ENCODE results near the gene PCSK6.

Gene PCSK6

DNA sequence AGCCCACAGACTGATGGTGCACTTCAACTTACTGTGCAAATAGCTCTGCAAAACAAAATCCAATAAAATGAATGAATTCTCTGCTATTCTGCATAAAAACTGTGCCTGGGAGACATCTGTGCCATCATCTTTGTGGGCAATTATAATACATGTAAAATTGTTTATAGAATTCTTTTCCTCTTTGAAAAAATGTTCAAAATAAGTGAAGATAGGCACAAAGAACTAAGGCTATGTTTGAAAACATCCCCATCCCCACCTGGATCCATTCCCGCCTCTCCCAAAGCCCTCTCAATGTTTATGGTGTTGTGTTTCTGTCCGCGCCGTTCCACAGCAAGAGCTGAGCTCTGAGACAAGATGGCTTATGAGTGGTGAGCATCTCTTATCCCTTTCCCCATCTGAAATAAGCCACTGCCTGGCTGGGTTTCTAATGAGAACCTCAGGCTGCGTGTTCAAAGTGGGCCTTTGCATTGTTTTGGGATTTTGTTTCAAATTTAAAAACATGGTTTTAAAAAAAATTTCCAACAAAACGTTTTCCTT is 172.1 kb downstream of the PCSK6 start:
- in situ Hi-C loops (cut with HindIII; ENCODE audit: low pct_ligation_motif_present, low sequenced_read_pairs) = no loop called here
- no peak for TF ChIP-seq CTCF (IDR thresholded peaks at IDR 0.05; ENCODE audit: low read depth, low read length, missing control alignments)
- H3K27ac ChIP-seq = no peak overlapping the region
- no peak for DNase-seq
- H3K36me3 ChIP-seq (replicated peaks) = no peaks in the 10 kb centered on the region
- no peak overlapping the region for H3K4me3 ChIP-seq (ENCODE audit: low read depth, low read length)
- peaks cover 2% of the 10 kb centered on the region for H3K27me3 ChIP-seq (replicated peaks)

DNA sequence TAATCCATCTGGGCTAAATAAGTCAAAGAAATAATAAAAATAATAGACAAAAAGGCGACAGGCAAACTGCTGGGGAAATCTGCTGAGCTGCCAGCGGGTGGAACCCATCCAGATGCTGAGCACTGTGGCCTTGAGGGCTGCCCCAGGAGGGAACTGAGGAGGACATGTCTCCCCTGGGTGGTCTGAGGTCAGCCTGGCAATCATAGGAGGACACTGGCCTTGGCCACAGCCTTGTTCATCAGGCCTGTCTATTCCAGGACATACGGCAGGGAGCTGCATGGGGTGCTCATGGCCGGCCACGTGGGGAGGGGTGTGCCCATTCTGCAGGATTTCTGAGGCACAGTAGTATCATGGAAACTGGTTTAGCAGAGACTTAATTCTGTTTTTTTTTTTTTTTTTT is 173.0 kb downstream of the PCSK6 start:
- H3K4me3 ChIP-seq (ENCODE audit: low read depth, low read length) = no peak overlapping the region
- H3K36me3 ChIP-seq (replicated peaks) = no peaks in the 10 kb centered on the region
- H3K27me3 ChIP-seq (replicated peaks) = peaks cover 2% of the 10 kb centered on the region
- H3K27ac ChIP-seq = no peak overlapping the region
- TF ChIP-seq CTCF (IDR thresholded peaks at IDR 0.05; ENCODE audit: low read depth, low read length, missing control alignments) = no peak
- in situ Hi-C loops (cut with HindIII; ENCODE audit: low pct_ligation_motif_present, low sequenced_read_pairs) = no loop called here
- DNase-seq = no peak

DNA sequence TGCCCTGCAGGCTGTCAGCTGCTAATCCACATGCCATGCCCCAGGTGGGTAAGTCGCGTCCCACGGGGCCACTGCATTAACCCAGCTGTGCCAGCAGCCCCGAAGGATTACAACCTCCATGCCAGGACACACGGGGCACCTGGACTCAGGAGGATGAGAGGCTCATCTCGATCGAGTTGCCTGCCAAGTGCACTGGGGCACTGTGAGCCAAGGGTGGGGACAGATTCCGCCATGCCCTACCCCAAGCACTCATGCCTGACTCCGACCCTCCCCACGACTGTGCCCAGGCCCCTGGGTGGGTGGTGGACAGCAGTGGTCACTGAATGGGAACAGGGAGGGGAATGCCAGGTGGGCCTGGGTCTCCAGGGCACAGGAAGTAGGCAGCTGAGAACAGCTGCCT is 173.8 kb downstream of the PCSK6 start:
- no peak for DNase-seq
- Histone ChIP-seq H3K36me3 (replicated peaks) (no peaks in the 10 kb centered on the region), H3K27ac (no peak overlapping the region), H3K4me3 (ENCODE audit: low read depth, low read length) (no peak overlapping the region), H3K27me3 (replicated peaks) (peaks cover 2% of the 10 kb centered on the region)
- in situ Hi-C loops (cut with HindIII; ENCODE audit: low pct_ligation_motif_present, low sequenced_read_pairs) = no loop called here
- no peak for TF ChIP-seq CTCF (IDR thresholded peaks at IDR 0.05; ENCODE audit: low read depth, low read length, missing control alignments)

DNA sequence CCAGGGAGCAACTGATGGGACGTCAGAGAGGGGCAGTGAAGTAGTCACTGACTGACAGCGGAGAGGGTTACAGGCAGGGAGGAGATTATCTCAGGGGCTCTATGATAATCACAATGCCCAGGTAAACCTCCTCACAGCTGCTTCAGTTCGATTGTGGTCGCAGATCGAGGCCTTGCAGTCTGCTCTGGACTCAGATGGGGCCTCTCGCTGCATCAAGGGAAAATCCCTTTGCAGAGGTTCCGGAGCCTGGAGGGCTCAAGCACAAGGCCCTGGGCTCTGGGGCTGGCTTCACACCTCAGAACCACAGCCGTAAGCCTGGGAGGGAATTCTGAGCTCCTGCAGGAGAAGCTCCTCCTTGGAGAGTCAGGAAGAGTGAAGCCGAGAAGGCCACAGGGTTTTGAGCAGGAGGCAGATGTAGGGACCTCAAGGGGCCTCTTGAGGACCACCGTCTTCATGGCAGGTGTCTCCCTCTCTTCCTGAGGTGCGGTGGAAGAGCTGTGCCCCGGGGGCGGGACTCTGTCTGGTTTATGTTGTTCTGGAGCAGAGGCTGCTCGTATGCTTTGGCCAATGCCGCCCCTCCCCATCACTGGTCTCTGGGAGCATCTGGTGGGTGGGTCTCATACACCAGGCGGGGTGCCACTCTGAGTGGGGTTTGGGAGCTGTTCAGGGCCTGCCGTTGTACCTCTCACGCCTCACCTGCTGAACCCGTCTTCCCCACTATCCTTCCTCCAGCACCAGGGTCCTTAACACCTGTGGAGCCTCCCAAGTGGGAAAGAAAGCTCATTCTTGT is 175.0 kb downstream of the PCSK6 start:
- no peak overlapping the region for H3K27ac ChIP-seq
- DNase-seq = no peak
- H3K4me3 ChIP-seq (ENCODE audit: low read depth, low read length) = no peak overlapping the region
- in situ Hi-C loops (cut with HindIII; ENCODE audit: low pct_ligation_motif_present, low sequenced_read_pairs) = no loop called here
- TF ChIP-seq CTCF (IDR thresholded peaks at IDR 0.05; ENCODE audit: low read depth, low read length, missing control alignments) = no peak
- H3K27me3 ChIP-seq (replicated peaks) = peaks cover 2% of the 10 kb centered on the region
- H3K36me3 ChIP-seq (replicated peaks) = no peaks in the 10 kb centered on the region

- in situ Hi-C loops (cut with HindIII; ENCODE audit: low pct_ligation_motif_present, low sequenced_read_pairs) = no loop called here
- H3K36me3 ChIP-seq (replicated peaks) = no peaks in the 10 kb centered on the region
- no peak overlapping the region for H3K27ac ChIP-seq
- no peak for DNase-seq
- no peak overlapping the region for H3K4me3 ChIP-seq (ENCODE audit: low read depth, low read length)
- no peaks in the 10 kb centered on the region for H3K27me3 ChIP-seq (replicated peaks)
- no peak for TF ChIP-seq CTCF (IDR thresholded peaks at IDR 0.05; ENCODE audit: low read depth, low read length, missing control alignments)
Measured at GRCh38 chr15:101313041-101313761, 176.3 kb downstream of the PCSK6 start.

Data from brain microvascular endothelial cell (primary cell).